Esophagus (tissue), 2 donors: Measurements from ENCODE around the gene DUSP15. TPM values are rescaled to one million over a fixed set of nuclear protein-coding genes. Genes with fewer than 3 reads are reported as not detected.

Experiments
- H3K27ac ChIP-seq, 2 donors: one replicate each; pipeline ENCODE4 v1.5.1; 2013; ENCODE audit warnings: low read depth in 2 of 2, mild to moderate bottlenecking in 2 of 2, inconsistent platforms in 1 of 2, low read length in 1 of 2, moderate library complexity in 1 of 2
- H3K27me3 ChIP-seq, 2 donors: one replicate each; pipeline ENCODE4 v1.6.1; 2013; ENCODE audit warnings: low read length in 2 of 2, control low read depth in 1 of 2, mild to moderate bottlenecking in 1 of 2; ENCODE audit not compliant: insufficient read depth in 2 of 2, control insufficient read depth in 1 of 2
- H3K36me3 ChIP-seq, 2 donors: one replicate each; pipeline ENCODE4 v1.6.1; 2013; ENCODE audit warnings: low read length in 1 of 2; ENCODE audit not compliant: control insufficient read depth in 2 of 2, insufficient read depth in 2 of 2
- H3K4me1 ChIP-seq, 2 donors: one replicate each; pipeline ENCODE4 v1.6.1; 2013; ENCODE audit warnings: low read length in 1 of 2; ENCODE audit not compliant: control insufficient read depth in 2 of 2, insufficient read depth in 2 of 2
- H3K4me3 ChIP-seq, 2 donors: one replicate each; pipeline ENCODE4 v1.5.1; 2013; ENCODE audit warnings: low read length in 2 of 2, mild to moderate bottlenecking in 2 of 2, low read depth in 1 of 2, moderate library complexity in 1 of 2
- H3K9me3 ChIP-seq, 2 donors: one replicate each; pipeline ENCODE4 v1.6.1; 2013; ENCODE audit warnings: mild to moderate bottlenecking in 2 of 2, low read depth in 1 of 2, low read length in 1 of 2, moderate library complexity in 1 of 2; ENCODE audit not compliant: control insufficient read depth in 2 of 2, insufficient read depth in 1 of 2
- WGBS, 2 donors: extraction: QIAGEN DNeasy Blood & Tissue Kit; methylation state at CpG; one replicate each; pipeline ENCODE4 v1.1.7; 2013; 5-methylcytosine and 5-hydroxymethylcytosine counted together
- polyA plus RNA-seq, 2 donors: library from polyadenylated mRNA; stranded (reverse); fragments of 200-250 nt; gene quantifications; one replicate each; pipeline ENCODE4 v1.2.3, GENCODE V29; 2013
- donor health status: healthy with polysubstance abuse.
- donor health status: Bipolar disorder and iron deficiency.

The DUSP15 gene
- polyA plus RNA-seq, 2 donors = 0.55 to 0.58 TPM

- Histone ChIP-seq H3K27ac (no peak overlapping the region), H3K36me3 (no peaks in the 10 kb centered on the region), H3K27me3 (peaks cover 0 to 2% of the 10 kb centered on the region in 2 donors), H3K9me3 (no peaks in the 10 kb centered on the region), H3K4me3 (peak overlapping the region; percentile 57 to 60), H3K4me1 (peaks cover 11 to 12% of the 10 kb centered on the region in 2 donors)
- 6 to 9% methylated on average over 33 to 60 of the region's 60 CpGs for WGBS, 2 donors
Measured at GRCh38 chr20:31861385-31862156, 8.8 kb downstream of the DUSP15 start.

GRCh38 chr20:31861135-31861384, 9.3 kb downstream of the DUSP15 start:
- Histone ChIP-seq H3K27me3 (peaks cover 0 to 2% of the 10 kb centered on the region in 2 donors), H3K27ac (no peak overlapping the region)

GRCh38 chr20:31860390-31861134, 9.8 kb downstream of the DUSP15 start:
- Histone ChIP-seq H3K27me3 (peaks cover 0 to 2% of the 10 kb centered on the region in 2 donors), H3K9me3 (no peaks in the 10 kb centered on the region), H3K4me1 (peaks cover 11 to 12% of the 10 kb centered on the region in 2 donors), H3K27ac (peak overlapping the region in 1 of 2 donors; percentile 43), H3K36me3 (no peaks in the 10 kb centered on the region), H3K4me3 (peak overlapping the region; percentile 57 to 60)
- 12 to 18% methylated on average over 15 of the region's 15 CpGs for WGBS, 2 donors

More at GRCh38 chr20:31861135-31861384, 9.3 kb downstream of the DUSP15 start:
- peaks cover 11 to 12% of the 10 kb centered on the region in 2 donors for H3K4me1 ChIP-seq
- H3K4me3 ChIP-seq = peak overlapping the region; percentile 57 to 60
- H3K36me3 ChIP-seq = no peaks in the 10 kb centered on the region
- no peaks in the 10 kb centered on the region for H3K9me3 ChIP-seq
- WGBS, 2 donors = 1% methylated on average over 14 to 20 of the region's 20 CpGs

GRCh38 chr20:31859998-31860380, 10.3 kb downstream of the DUSP15 start:
- Histone ChIP-seq H3K27me3 (peaks cover 0 to 2% of the 10 kb centered on the region in 2 donors), H3K27ac (no peak overlapping the region), H3K36me3 (no peaks in the 10 kb centered on the region), H3K4me3 (no peak overlapping the region), H3K4me1 (peaks cover 11 to 12% of the 10 kb centered on the region in 2 donors), H3K9me3 (no peaks in the 10 kb centered on the region)
- 51 to 57% methylated on average over 7 of the region's 7 CpGs for WGBS, 2 donors

- H3K36me3 ChIP-seq = no peaks in the 10 kb centered on the region
- no peaks in the 10 kb centered on the region for H3K9me3 ChIP-seq
- H3K4me3 ChIP-seq = no peak overlapping the region
- H3K27me3 ChIP-seq = peaks cover 0 to 2% of the 10 kb centered on the region in 2 donors
- H3K4me1 ChIP-seq = peaks cover 11 to 12% of the 10 kb centered on the region in 2 donors
- WGBS, 2 donors = 92 to 94% methylated on average over 5 of the region's 5 CpGs
- no peak overlapping the region for H3K27ac ChIP-seq
Measured at GRCh38 chr20:31859266-31859997, 10.9 kb downstream of the DUSP15 start.

- Histone ChIP-seq H3K9me3 (no peaks in the 10 kb centered on the region), H3K4me3 (no peak overlapping the region), H3K36me3 (no peaks in the 10 kb centered on the region), H3K4me1 (peaks cover 11 to 12% of the 10 kb centered on the region in 2 donors), H3K27me3 (peaks cover 0 to 2% of the 10 kb centered on the region in 2 donors), H3K27ac (no peak overlapping the region)
- 30 to 45% methylated on average over 3 of the region's 3 CpGs for WGBS, 2 donors
Measured at GRCh38 chr20:31858760-31859083, 11.6 kb downstream of the DUSP15 start.

GRCh38 chr20:31857861-31858759, 12.2 kb downstream of the DUSP15 start:
- H3K9me3 ChIP-seq = no peaks in the 10 kb centered on the region

GRCh38 chr20:31856516-31856915, 13.8 kb downstream of the DUSP15 start:
- WGBS, 2 donors = 68% methylated on average over 3 of the region's 3 CpGs
- H3K27me3 ChIP-seq = peaks cover 0 to 2% of the 10 kb centered on the region in 2 donors

More at GRCh38 chr20:31857861-31858759, 12.2 kb downstream of the DUSP15 start:
- peaks cover 0 to 2% of the 10 kb centered on the region in 2 donors for H3K27me3 ChIP-seq
- 73 to 78% methylated on average over 15 of the region's 15 CpGs for WGBS, 2 donors
- peaks cover 11 to 12% of the 10 kb centered on the region in 2 donors for H3K4me1 ChIP-seq
- no peak overlapping the region for H3K4me3 ChIP-seq
- H3K36me3 ChIP-seq = no peaks in the 10 kb centered on the region
- H3K27ac ChIP-seq = no peak overlapping the region

GRCh38 chr20:31853481-31853880, 16.8 kb downstream of the DUSP15 start:
- H3K36me3 ChIP-seq = no peaks in the 10 kb centered on the region

More at GRCh38 chr20:31856516-31856915, 13.8 kb downstream of the DUSP15 start:
- H3K4me1 ChIP-seq = peaks cover 8 to 15% of the 10 kb centered on the region in 2 donors
- no peak overlapping the region for H3K27ac ChIP-seq
- H3K4me3 ChIP-seq = no peak overlapping the region
- H3K36me3 ChIP-seq = no peaks in the 10 kb centered on the region
- no peaks in the 10 kb centered on the region for H3K9me3 ChIP-seq

More at GRCh38 chr20:31853481-31853880, 16.8 kb downstream of the DUSP15 start:
- Histone ChIP-seq H3K4me3 (no peak overlapping the region), H3K27me3 (peaks cover 0 to 2% of the 10 kb centered on the region in 2 donors), H3K4me1 (peaks cover 5 to 18% of the 10 kb centered on the region in 2 donors), H3K27ac (no peak overlapping the region), H3K9me3 (no peaks in the 10 kb centered on the region)
- 71 to 77% methylated on average over 7 of the region's 7 CpGs for WGBS, 2 donors
